SJSA1 (cell line): ENCODE data around the gene TWNK. TPM values are rescaled to one million over a fixed set of nuclear protein-coding genes. Genes with fewer than 3 reads are reported as not detected.
A peak's percentile ranks its signal among the peaks of the same experiment; 100 is the strongest.
"Not testable (repeated sequence)": the region's sequence is repeated elsewhere in the genome, so short reads cannot be mapped to it uniquely, and the experiment has no call there.

Experiments
- DNase-seq, 2 experiments: peaks; one replicate each; pipeline ENCODE4 v3.0.0-alpha.2; 2015 to 2020; ENCODE audit warnings: low spot score in 2 of 2, low read depth in 1 of 2
- H3K27ac ChIP-seq: fragments of 250-450 bp; sonication (Bioruptor Pico); 2 replicates; pipeline ENCODE4 v1.5.1; 2020; ENCODE audit warnings: mild to moderate bottlenecking, moderate library complexity
- H3K27me3 ChIP-seq: fragments of 250-450 bp; sonication (Bioruptor Pico); replicated peaks from 2 replicates; pipeline ENCODE4 v1.5.1; 2020; ENCODE audit warnings: mild to moderate bottlenecking, moderate library complexity
- H3K36me3 ChIP-seq: fragments of 250-450 bp; sonication (Bioruptor Pico); 2 replicates; pipeline ENCODE4 v1.5.1; 2020; ENCODE audit warnings: mild to moderate bottlenecking
- H3K4me1 ChIP-seq: fragments of 250-450 bp; sonication (Bioruptor Pico); replicated peaks from 2 replicates; pipeline ENCODE4 v1.6.1; 2021; ENCODE audit warnings: mild to moderate bottlenecking
- H3K4me3 ChIP-seq: fragments of 250-450 bp; sonication (Bioruptor Pico); 2 replicates; pipeline ENCODE4 v1.5.1; 2020; ENCODE audit warnings: mild to moderate bottlenecking
- H3K9me3 ChIP-seq: fragments of 250-450 bp; sonication (Bioruptor Pico); replicated peaks from 2 replicates; pipeline ENCODE4 v1.5.1; 2020; ENCODE audit warnings: mild to moderate bottlenecking
- total RNA-seq: library from RNA; depleted of rRNA; stranded (reverse); fragments of >200 nt; shearing (Covaris generic); gene quantifications from 2 replicates; pipeline ENCODE4 v1.2.3, GENCODE V29; 2014

The TWNK gene
- total RNA-seq, 1 experiment from 2014 or later, result 4.3 TPM

DNA sequence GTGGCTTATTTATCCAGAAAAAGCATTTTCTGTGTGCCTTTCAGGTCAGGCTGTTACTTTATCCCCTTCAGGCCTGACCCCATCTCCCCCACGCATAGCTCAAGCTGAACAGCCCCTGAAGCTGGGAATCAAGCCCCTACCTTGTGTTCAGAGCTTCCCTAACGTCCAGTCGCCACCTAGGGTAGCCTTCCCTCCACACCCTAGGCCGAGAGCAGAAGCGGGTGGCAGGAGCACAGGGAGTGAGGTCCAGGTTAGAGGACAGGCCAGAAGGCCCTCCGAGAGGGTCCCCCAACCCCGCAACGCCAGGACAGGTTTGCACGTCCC lies 18.5 kb upstream of the TWNK start:
- no peaks in the 10 kb centered on the region for H3K9me3 ChIP-seq
- peaks cover 18% of the 10 kb centered on the region for H3K4me1 ChIP-seq
- H3K36me3 ChIP-seq, result peaks cover 25% of the 10 kb centered on the region
- H3K4me3 ChIP-seq, result peak overlapping the region; percentile 39
- H3K27me3 ChIP-seq, result no peaks in the 10 kb centered on the region
- DNase-seq, result no peak
- H3K27ac ChIP-seq, result no peak overlapping the region

DNA sequence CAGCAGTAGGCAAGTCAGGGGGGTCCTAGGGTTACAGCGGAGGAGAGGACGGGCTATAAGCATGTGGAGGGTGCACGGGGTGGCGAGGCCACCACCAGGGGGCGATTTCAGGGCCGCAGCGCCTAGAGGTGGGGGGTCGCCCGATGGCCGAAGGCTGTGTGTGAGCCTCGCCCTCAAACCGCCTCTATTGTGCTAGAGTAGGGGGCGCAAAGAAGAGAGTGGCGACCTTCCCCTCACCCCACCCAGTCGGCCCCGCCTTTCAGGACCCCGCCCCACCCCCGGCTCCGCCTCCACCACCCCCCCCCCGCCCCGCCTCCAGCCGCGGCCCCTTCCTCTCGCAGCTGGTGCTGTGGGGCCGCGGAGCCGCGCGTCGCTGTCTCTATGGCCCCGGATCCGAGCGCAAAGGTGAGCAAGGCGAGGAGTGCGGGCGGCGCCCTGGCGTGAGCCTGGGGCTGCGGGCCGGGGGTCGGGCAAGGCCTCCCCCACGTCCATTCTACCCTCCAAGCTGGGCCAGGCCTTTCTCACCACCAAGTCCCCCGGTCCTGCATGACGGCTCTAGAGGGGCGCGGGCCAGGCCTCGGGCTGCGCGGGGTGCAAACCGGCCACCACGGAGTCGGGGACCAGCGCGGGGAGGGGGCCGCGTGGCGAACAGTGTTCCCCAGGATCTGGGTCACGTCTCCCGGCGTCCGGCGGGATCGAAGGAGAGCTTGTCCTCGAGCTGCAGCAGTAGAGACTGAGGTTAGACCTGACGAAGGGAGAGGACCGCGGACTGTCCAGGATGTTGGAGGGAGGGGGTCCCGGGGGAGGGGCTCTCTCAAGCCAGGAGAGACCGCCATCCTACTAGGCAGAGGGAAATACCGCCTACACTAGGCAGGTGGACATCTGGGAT lies 17.9 kb upstream of the TWNK start, which contains the start of gene SEMA4G:
Gene SEMA4G (plus strand): TSS at position 318 of the 889 bp plus-strand sequence. CDS start 3,409 bp downstream, outside the sequence.
- Histone ChIP-seq H3K27ac (no peak within 1 kb of the TSS), H3K36me3 (peaks cover 19% of the 10 kb centered on the region), H3K4me1 (peaks cover 18% of the 10 kb centered on the region), H3K27me3 (no peaks in the 10 kb centered on the region), H3K4me3 (peak within 1 kb of the TSS; percentile 39), H3K9me3 (no peaks in the 10 kb centered on the region)
- peak; percentile 31 to 63 for DNase-seq

DNA sequence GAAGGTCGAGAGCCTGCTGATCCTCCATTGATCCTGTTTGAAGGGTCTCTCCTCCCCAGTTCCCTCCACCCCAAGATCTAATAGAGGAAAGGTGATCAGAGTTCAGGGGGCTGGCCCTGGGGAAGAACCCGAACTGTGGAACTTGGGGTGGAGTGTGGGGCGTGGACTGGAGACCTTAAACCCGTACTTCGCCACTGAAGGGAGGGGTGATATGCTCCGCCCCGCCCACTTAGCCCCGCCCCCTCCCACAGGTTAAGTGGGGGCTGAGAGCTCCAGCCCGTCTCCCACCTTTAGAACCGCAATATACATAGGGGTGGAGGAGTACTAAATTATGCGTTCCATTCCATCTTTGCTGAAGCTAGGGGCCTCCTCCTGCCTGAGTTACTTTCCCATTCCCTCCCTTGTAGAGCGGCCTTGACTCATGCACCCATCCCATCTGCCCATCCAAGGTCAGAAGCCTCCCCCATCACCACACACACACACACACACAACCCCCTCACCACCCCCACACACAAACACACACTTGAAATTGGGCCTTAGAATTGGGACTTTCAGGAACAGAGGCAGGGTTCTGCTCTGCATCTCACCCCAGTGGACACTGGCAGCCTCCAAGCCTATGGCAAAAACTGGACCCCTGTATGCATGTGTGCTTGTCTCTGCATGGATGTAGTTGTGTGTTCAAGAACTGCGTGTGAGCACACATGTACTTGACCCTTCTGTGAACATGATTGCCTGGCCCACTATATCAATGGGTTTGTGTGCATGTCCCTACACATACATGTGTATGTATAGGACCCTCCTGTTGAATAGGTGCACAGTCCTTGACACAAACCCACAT lies 17.0 kb upstream of the TWNK start:
- Histone ChIP-seq H3K27me3 (no peaks in the 10 kb centered on the region), H3K27ac (no peak overlapping the region), H3K36me3 (peaks cover 15% of the 10 kb centered on the region), H3K9me3 (no peaks in the 10 kb centered on the region), H3K4me1 (peaks cover 20% of the 10 kb centered on the region), H3K4me3 (no peak overlapping the region)
- DNase-seq, result no peak

GRCh38 chr10:100970914-100971811 lies 16.2 kb upstream of the TWNK start:
- peaks cover 24% of the 10 kb centered on the region for H3K4me1 ChIP-seq
- H3K9me3 ChIP-seq, result no peaks in the 10 kb centered on the region
- H3K27me3 ChIP-seq, result no peaks in the 10 kb centered on the region
- peaks cover 10% of the 10 kb centered on the region for H3K36me3 ChIP-seq
- no peak overlapping the region for H3K27ac ChIP-seq
- no peak for DNase-seq
- no peak overlapping the region for H3K4me3 ChIP-seq

GRCh38 chr10:100972115-100972903 lies 15.0 kb upstream of the TWNK start:
- Histone ChIP-seq H3K27ac (no peak overlapping the region), H3K36me3 (0 out of 2 replicates have a peak, but pooled peaks cover under 1% of the 10 kb centered on the region), H3K4me1 (peaks cover 24% of the 10 kb centered on the region), H3K9me3 (no peaks in the 10 kb centered on the region), H3K4me3 (no peak overlapping the region), H3K27me3 (no peaks in the 10 kb centered on the region)
- no peak for DNase-seq

DNA sequence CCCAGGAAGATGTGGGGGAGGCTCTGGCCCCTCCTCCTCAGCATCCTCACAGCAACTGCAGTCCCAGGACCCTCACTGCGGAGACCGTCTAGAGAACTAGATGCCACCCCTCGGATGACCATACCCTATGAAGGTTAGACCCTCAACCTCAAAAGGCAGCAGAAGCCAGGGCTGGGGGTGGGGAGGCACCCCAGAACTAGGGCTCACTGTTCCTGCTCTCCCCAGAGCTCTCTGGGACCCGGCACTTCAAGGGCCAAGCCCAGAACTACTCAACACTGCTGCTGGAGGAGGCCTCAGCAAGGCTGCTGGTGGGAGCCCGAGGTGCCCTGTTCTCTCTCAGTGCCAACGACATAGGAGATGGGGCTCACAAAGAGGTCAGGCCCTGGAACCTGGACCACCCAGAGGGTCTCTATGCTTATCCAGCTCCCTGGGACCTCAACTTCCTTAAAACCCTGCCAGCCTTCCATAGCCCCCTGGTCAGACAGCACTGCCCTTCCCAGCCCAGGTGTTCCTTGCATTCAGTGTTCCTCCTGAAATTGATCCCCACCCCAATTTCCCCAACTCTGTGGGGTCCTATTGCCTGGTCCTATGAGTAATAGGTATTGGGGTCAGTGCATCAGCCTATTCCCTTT lies 14.3 kb upstream of the TWNK start:
- no peak overlapping the region for H3K4me3 ChIP-seq
- no peaks in the 10 kb centered on the region for H3K27me3 ChIP-seq
- H3K4me1 ChIP-seq, result peaks cover 24% of the 10 kb centered on the region
- DNase-seq, result no peak
- no peak overlapping the region for H3K27ac ChIP-seq
- no peaks in the 10 kb centered on the region for H3K36me3 ChIP-seq
- H3K9me3 ChIP-seq, result no peaks in the 10 kb centered on the region

- H3K27me3 ChIP-seq, H3K4me3 ChIP-seq, DNase-seq, H3K27ac ChIP-seq, H3K9me3 ChIP-seq, H3K36me3 ChIP-seq: not testable (repeated sequence)
- H3K4me1 ChIP-seq, result peaks cover 13% of the 10 kb centered on the region
These were observed 11.9 kb upstream of the TWNK start for GRCh38 chr10:100975397-100975796.

GRCh38 chr10:100976906-100977305 lies 10.4 kb upstream of the TWNK start:
- Histone ChIP-seq H3K4me1 (peaks cover 10% of the 10 kb centered on the region), H3K4me3 (no peak overlapping the region), H3K27me3 (no peaks in the 10 kb centered on the region), H3K27ac (no peak overlapping the region), H3K9me3 (no peaks in the 10 kb centered on the region), H3K36me3 (peaks cover 18% of the 10 kb centered on the region)
- DNase-seq, result no peak

DNA sequence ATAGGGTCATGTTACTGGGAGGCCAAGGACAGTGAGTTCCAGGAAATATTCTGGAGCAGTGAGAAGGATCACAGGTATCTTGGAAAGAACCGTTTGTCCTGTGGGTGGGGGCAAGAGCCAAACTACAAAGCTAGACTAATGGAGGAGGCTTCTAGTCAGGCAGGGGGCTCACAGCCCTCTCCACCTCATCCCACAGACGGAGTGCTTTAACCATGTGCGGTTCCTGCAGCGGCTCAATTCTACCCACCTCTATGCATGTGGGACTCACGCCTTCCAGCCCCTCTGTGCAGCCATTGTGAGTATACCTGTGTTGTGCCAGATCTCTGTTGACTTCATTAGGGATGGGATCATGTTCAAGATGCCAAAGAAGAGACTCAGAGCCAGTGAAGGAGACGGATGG lies 9.9 kb upstream of the TWNK start:
- Histone ChIP-seq H3K4me1 (peaks cover 6% of the 10 kb centered on the region), H3K27ac (no peak overlapping the region), H3K36me3 (peaks cover 22% of the 10 kb centered on the region), H3K27me3 (no peaks in the 10 kb centered on the region), H3K4me3 (no peak overlapping the region), H3K9me3 (no peaks in the 10 kb centered on the region)
- peak in 1 of 2 experiments; percentile 13 for DNase-seq

DNA sequence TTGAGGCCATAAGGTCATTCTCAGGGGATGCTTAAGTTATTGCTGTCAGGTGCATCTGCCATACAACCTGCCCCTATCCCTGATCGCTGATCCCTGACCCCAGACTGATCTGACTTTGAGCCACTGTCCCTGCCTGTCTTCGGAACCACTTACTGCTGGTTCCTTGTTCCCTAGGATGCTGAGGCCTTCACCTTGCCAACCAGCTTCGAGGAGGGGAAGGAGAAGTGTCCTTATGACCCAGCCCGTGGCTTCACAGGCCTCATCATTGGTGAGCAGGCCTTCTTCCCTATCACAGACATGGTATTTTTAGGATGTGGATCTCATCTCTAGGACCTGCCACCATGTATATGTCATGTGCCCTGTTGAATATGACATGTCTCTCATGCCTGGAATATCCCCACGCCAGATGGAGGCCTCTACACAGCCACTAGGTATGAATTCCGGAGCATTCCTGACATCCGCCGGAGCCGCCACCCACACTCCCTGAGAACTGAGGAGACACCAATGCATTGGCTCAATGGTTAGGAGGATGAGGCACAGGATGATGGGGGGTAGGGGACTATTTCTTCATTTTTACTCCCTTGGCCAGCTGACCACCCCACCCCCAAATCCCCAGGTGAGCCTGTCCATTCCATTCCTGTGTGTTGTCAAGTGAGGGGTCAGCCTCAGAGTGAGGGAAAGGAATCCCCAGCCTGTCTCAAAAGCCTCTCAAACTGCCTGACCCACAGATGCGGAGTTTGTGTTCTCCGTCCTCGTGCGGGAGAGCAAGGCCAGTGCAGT lies 9.0 kb upstream of the TWNK start:
- no peak overlapping the region for H3K27ac ChIP-seq
- peaks cover 28% of the 10 kb centered on the region for H3K36me3 ChIP-seq
- no peak overlapping the region for H3K4me3 ChIP-seq
- no peaks in the 10 kb centered on the region for H3K9me3 ChIP-seq
- peak in 1 of 2 experiments; percentile 30 for DNase-seq
- H3K4me1 ChIP-seq, result peaks cover 6% of the 10 kb centered on the region
- H3K27me3 ChIP-seq, result no peaks in the 10 kb centered on the region

- no peaks in the 10 kb centered on the region for H3K9me3 ChIP-seq
- H3K27me3 ChIP-seq, result no peaks in the 10 kb centered on the region
- no peak for DNase-seq
- peaks cover 28% of the 10 kb centered on the region for H3K36me3 ChIP-seq
- peaks cover 6% of the 10 kb centered on the region for H3K4me1 ChIP-seq
- H3K27ac ChIP-seq, result no peak overlapping the region
- H3K4me3 ChIP-seq, result no peak overlapping the region
These were observed 8.5 kb upstream of the TWNK start for GRCh38 chr10:100978901-100979195.

DNA sequence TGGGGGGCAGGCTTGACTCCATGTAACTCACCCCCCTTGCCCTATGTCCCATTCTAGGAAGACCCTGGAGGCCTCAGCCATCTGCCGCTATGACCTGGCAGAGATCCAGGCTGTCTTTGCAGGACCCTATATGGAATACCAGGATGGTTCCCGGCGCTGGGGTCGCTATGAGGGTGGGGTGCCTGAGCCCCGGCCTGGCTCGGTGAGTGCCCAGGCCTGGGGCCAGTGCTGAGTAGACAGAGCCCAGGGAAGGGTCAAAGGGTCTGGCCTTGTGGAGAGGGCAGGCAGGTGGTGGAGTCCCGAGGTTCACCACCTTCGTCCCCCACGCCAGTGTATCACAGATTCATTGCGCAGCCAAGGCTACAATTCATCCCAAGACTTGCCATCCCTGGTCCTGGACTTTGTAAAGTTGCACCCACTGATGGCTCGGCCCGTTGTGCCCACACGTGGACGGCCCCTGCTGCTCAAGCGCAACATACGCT lies 7.5 kb upstream of the TWNK start:
- Histone ChIP-seq H3K27me3 (no peaks in the 10 kb centered on the region), H3K4me1 (peaks cover 6% of the 10 kb centered on the region), H3K9me3 (no peaks in the 10 kb centered on the region), H3K27ac (no peak overlapping the region), H3K36me3 (peaks cover 29% of the 10 kb centered on the region), H3K4me3 (no peak overlapping the region)
- DNase-seq, result peak in 1 of 2 experiments; percentile 42
